Measurements from ENCODE around the gene ATP2A2.

DNA sequence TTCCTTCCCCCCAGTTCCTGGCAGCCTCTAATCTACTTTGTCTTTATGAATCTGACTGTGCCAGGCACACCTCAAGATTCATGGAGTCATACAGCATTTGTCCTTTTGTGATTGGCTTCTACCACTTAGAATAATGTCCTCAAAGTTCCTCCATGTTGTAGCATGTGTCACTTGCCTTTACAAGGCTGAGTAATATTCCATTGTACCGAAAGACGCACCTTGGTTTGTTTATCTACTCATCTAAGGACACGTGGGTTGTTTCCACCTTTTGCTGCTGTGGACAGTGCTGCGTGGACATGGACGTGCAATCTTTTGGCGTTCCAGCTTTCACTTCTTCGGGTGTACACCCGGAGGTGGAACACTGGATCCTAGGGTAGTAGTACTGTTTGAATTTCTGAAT lies 88.9 kb downstream of the ATP2A2 start:
- TF ChIP-seq POLR2A (IDR thresholded peaks at IDR 0.05; ENCODE audit: extremely low read depth, insufficient read length) (no peak), MYC (IDR thresholded peaks at IDR 0.05; ENCODE audit: low read depth, low read length) (no peak)
- TF ChIP-seq, protein P1, sequence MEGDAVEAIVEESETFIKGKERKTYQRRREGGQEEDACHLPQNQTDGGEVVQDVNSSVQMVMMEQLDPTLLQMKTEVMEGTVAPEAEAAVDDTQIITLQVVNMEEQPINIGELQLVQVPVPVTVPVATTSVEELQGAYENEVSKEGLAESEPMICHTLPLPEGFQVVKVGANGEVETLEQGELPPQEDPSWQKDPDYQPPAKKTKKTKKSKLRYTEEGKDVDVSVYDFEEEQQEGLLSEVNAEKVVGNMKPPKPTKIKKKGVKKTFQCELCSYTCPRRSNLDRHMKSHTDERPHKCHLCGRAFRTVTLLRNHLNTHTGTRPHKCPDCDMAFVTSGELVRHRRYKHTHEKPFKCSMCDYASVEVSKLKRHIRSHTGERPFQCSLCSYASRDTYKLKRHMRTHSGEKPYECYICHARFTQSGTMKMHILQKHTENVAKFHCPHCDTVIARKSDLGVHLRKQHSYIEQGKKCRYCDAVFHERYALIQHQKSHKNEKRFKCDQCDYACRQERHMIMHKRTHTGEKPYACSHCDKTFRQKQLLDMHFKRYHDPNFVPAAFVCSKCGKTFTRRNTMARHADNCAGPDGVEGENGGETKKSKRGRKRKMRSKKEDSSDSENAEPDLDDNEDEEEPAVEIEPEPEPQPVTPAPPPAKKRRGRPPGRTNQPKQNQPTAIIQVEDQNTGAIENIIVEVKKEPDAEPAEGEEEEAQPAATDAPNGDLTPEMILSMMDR (IDR thresholded peaks at IDR 0.05; ENCODE audit: low read depth, low read length) = no peak
- TF ChIP-seq, protein P2, sequence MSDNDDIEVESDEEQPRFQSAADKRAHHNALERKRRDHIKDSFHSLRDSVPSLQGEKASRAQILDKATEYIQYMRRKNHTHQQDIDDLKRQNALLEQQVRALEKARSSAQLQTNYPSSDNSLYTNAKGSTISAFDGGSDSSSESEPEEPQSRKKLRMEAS (IDR thresholded peaks at IDR 0.05; ENCODE audit: low read depth, low read length) = no peak
